ENCODE measurements around the gene TPO.

DNA sequence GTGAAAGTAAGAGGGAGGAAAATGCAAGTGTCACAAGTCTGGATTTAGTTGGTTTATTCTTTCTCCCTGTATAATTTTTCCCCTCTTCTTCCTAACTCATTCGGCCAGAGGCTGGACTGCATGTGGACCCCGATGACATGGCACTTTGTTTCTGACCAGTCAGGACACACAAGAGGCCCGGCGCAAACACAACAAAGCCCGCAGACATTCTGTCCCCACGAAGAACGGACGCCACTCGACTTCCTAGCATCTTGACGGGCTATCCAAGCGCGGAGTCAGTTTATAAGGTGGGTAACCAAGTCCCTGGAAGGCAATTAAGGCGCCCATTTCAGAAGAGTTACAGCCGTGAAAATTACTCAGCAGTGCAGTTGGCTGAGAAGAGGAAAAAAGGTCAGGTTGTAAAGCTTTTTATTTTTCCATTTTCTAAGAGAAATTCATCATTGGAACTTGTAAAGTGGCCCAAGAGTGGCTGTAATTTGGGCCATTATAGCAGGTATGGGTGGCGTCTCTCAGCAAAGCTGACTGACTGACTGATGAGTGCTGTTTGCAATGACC lies at the start of gene TPO:
- TF ChIP-seq, protein P1, sequence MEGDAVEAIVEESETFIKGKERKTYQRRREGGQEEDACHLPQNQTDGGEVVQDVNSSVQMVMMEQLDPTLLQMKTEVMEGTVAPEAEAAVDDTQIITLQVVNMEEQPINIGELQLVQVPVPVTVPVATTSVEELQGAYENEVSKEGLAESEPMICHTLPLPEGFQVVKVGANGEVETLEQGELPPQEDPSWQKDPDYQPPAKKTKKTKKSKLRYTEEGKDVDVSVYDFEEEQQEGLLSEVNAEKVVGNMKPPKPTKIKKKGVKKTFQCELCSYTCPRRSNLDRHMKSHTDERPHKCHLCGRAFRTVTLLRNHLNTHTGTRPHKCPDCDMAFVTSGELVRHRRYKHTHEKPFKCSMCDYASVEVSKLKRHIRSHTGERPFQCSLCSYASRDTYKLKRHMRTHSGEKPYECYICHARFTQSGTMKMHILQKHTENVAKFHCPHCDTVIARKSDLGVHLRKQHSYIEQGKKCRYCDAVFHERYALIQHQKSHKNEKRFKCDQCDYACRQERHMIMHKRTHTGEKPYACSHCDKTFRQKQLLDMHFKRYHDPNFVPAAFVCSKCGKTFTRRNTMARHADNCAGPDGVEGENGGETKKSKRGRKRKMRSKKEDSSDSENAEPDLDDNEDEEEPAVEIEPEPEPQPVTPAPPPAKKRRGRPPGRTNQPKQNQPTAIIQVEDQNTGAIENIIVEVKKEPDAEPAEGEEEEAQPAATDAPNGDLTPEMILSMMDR (conservative IDR thresholded peaks at IDR 0.05), result no peak
- TF ChIP-seq EZH2 (IDR thresholded peaks at IDR 0.05; ENCODE audit: low read depth), result no peak
